Thyroid gland (tissue), 4 donors: ENCODE data around the gene KIAA1586.

Source experiments
- POLR2A ChIP-seq, 2 donors: fragments of 450-650 bp; IDR thresholded peaks; one replicate each; pipeline ENCODE4 v1.6.1; 2017; ENCODE audit warnings: antibody characterized with exemption in 2 of 2, mild to moderate bottlenecking in 2 of 2, moderate library complexity in 1 of 2
- TF ChIP-seq, protein P1 (sequence below), 6 experiments: fragments of 200-600 bp in 3 of 6; fragments of 450-650 bp in 3 of 6; sonication (generic) in 3 of 6; IDR thresholded peaks; one replicate each; pipeline ENCODE4 v1.5.1; 2016 to 2019; ENCODE audit warnings: antibody characterized with exemption in 6 of 6, mild to moderate bottlenecking in 2 of 6, inconsistent platforms in 1 of 6, moderate library complexity in 1 of 6

DNA sequence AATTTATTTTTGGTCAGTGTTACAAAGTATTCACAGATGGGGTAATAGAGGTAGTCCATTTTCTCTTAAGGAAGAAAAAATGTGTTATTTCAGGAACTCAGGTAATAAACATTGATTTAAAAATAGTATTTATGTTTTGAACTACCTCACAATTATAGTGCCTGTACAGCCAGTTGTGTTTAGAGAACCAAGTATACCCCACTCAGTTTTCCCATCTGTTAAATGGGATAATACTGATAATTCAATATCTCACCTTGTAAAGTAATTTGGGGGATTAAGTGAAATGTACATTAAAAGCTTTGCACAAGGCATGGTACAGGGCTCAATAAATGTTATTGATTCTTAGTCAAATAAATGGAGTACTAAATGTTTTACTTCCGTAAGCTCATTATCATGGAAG, 48.2 kb downstream of the KIAA1586 start:
- TF ChIP-seq, protein P1, sequence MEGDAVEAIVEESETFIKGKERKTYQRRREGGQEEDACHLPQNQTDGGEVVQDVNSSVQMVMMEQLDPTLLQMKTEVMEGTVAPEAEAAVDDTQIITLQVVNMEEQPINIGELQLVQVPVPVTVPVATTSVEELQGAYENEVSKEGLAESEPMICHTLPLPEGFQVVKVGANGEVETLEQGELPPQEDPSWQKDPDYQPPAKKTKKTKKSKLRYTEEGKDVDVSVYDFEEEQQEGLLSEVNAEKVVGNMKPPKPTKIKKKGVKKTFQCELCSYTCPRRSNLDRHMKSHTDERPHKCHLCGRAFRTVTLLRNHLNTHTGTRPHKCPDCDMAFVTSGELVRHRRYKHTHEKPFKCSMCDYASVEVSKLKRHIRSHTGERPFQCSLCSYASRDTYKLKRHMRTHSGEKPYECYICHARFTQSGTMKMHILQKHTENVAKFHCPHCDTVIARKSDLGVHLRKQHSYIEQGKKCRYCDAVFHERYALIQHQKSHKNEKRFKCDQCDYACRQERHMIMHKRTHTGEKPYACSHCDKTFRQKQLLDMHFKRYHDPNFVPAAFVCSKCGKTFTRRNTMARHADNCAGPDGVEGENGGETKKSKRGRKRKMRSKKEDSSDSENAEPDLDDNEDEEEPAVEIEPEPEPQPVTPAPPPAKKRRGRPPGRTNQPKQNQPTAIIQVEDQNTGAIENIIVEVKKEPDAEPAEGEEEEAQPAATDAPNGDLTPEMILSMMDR (IDR thresholded peaks at IDR 0.05), result no peak
- TF ChIP-seq POLR2A (IDR thresholded peaks at IDR 0.05), result no peak
